Nephron progenitor cell (in vitro differentiated cells): Measurements from ENCODE around the gene TOGARAM1.

Source experiments
- DNase-seq: peaks from one replicate; pipeline ENCODE4 v3.0.0; 2021
- H3K27ac Mint-ChIP-seq: 2 replicates; pipeline ENCODE4 v1.8.0; 2021; ENCODE audit warnings: mild to moderate bottlenecking, moderate library complexity, mixed read lengths
- H3K27me3 Mint-ChIP-seq: 2 replicates; pipeline ENCODE4 v1.8.0; 2021; ENCODE audit warnings: mild to moderate bottlenecking, low read depth, mixed read lengths; ENCODE audit not compliant: poor library complexity
- H3K36me3 Mint-ChIP-seq: 2 replicates; pipeline ENCODE4 v1.8.0; 2021; ENCODE audit warnings: low read depth, mixed read lengths
- H3K4me1 Mint-ChIP-seq: 2 replicates; pipeline ENCODE4 v1.8.0; 2021; ENCODE audit warnings: mixed read lengths
- H3K4me3 Mint-ChIP-seq: 2 replicates; pipeline ENCODE4 v1.8.0; 2021; ENCODE audit warnings: mild to moderate bottlenecking, moderate library complexity, mixed read lengths
- H3K9me3 Mint-ChIP-seq: 2 replicates; pipeline ENCODE4 v1.8.0; 2021; ENCODE audit warnings: mild to moderate bottlenecking, moderate library complexity, mixed read lengths
- TF ChIP-seq, protein P1 (sequence below): fragments of 200-600 bp; sonication (generic); IDR thresholded peaks from 2 replicates; pipeline ENCODE4 v1.5.0; 2021; ENCODE audit warnings: antibody characterized with exemption

The TOGARAM1 gene

GRCh38 chr14:45065540-45065939 is 103.5 kb downstream of the TOGARAM1 start:
- TF ChIP-seq, protein P1, sequence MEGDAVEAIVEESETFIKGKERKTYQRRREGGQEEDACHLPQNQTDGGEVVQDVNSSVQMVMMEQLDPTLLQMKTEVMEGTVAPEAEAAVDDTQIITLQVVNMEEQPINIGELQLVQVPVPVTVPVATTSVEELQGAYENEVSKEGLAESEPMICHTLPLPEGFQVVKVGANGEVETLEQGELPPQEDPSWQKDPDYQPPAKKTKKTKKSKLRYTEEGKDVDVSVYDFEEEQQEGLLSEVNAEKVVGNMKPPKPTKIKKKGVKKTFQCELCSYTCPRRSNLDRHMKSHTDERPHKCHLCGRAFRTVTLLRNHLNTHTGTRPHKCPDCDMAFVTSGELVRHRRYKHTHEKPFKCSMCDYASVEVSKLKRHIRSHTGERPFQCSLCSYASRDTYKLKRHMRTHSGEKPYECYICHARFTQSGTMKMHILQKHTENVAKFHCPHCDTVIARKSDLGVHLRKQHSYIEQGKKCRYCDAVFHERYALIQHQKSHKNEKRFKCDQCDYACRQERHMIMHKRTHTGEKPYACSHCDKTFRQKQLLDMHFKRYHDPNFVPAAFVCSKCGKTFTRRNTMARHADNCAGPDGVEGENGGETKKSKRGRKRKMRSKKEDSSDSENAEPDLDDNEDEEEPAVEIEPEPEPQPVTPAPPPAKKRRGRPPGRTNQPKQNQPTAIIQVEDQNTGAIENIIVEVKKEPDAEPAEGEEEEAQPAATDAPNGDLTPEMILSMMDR: no peak
- Mint-ChIP-seq H3K4me3 (no peak overlapping the region), H3K27me3 (no peaks in the 10 kb centered on the region), H3K9me3 (no peaks in the 10 kb centered on the region), H3K4me1 (no peaks in the 10 kb centered on the region), H3K36me3 (peaks cover 43% of the 10 kb centered on the region), H3K27ac (no peak overlapping the region)
- DNase-seq: no peak

DNA sequence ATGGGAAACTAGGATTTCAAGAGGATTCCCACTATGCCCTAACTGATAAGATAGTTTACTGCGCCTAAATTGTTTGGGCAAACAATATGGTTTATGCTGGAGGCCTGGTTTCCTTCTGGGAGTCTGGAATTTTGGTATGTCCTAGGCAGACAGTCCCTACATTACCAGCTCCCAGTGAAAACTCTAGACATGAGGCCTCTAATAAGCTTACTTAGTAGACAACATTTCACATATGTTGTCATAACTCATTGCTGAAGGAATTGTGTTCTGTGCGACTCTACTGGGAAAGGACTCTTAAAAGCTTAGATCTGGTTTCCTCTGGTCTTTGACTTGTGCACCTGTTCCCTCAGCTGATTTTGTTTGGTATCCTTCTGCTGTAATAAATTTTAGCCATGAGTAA is 104.0 kb downstream of the TOGARAM1 start:
- H3K9me3 Mint-ChIP-seq: no peaks in the 10 kb centered on the region
- TF ChIP-seq, protein P1: no peak
- no peak overlapping the region for H3K27ac Mint-ChIP-seq
- no peak for DNase-seq
- no peak overlapping the region for H3K4me3 Mint-ChIP-seq
- H3K36me3 Mint-ChIP-seq: peaks cover 46% of the 10 kb centered on the region
- no peaks in the 10 kb centered on the region for H3K4me1 Mint-ChIP-seq
- no peaks in the 10 kb centered on the region for H3K27me3 Mint-ChIP-seq

- H3K4me1 Mint-ChIP-seq: no peaks in the 10 kb centered on the region
- no peak for DNase-seq
- H3K27me3 Mint-ChIP-seq: no peaks in the 10 kb centered on the region
- peaks cover 46% of the 10 kb centered on the region for H3K36me3 Mint-ChIP-seq
- no peak overlapping the region for H3K27ac Mint-ChIP-seq
- no peaks in the 10 kb centered on the region for H3K9me3 Mint-ChIP-seq
- TF ChIP-seq, protein P1: no peak
- no peak overlapping the region for H3K4me3 Mint-ChIP-seq
These were observed 104.7 kb downstream of the TOGARAM1 start for GRCh38 chr14:45066667-45067066.

- H3K27ac Mint-ChIP-seq: no peak overlapping the region
- no peaks in the 10 kb centered on the region for H3K27me3 Mint-ChIP-seq
- H3K9me3 Mint-ChIP-seq: no peaks in the 10 kb centered on the region
- no peak for DNase-seq
- TF ChIP-seq, protein P1: no peak
- H3K4me3 Mint-ChIP-seq: no peak overlapping the region
- peaks cover 5% of the 10 kb centered on the region for H3K4me1 Mint-ChIP-seq
- peaks cover 46% of the 10 kb centered on the region for H3K36me3 Mint-ChIP-seq
These were observed 106.4 kb downstream of the TOGARAM1 start for GRCh38 chr14:45068396-45068795.

- Mint-ChIP-seq H3K9me3 (no peaks in the 10 kb centered on the region), H3K36me3 (peaks cover 36% of the 10 kb centered on the region), H3K4me1 (peaks cover 5% of the 10 kb centered on the region), H3K27ac (no peak overlapping the region), H3K4me3 (no peak overlapping the region), H3K27me3 (no peaks in the 10 kb centered on the region)
- no peak for DNase-seq
- TF ChIP-seq, protein P1: no peak
These were observed 108.2 kb downstream of the TOGARAM1 start for GRCh38 chr14:45070215-45070614.

DNA sequence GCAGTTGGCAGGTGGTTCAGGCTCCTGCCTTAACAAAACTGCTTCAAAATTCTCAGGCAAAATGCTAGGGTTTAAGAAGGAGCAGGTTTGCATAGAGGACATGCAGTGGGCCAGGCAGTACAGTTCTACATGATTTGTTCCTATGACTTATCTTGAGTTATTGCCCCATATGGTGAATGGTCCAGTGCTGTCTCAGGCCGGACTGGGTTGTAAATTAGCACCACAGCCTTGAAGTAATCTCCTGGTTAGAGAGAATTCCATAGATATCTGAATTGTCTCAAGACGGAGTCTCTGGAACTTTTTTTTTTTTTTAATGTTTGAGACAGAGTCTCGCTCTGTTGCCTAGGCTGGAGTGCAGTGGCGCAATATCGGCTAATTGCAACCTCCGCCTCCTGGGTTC is 110.1 kb downstream of the TOGARAM1 start:
- Mint-ChIP-seq H3K4me1 (peaks cover 5% of the 10 kb centered on the region), H3K9me3 (no peaks in the 10 kb centered on the region), H3K36me3 (peaks cover 29% of the 10 kb centered on the region), H3K27me3 (no peaks in the 10 kb centered on the region), H3K27ac (peak overlapping the region; percentile 25), H3K4me3 (no peak overlapping the region)
- DNase-seq: no peak
- TF ChIP-seq, protein P1: no peak
